ENCODE measurements around the gene TNS3. TPM values are rescaled to one million over a fixed set of nuclear protein-coding genes. Genes with fewer than 3 reads are reported as not detected.

The TNS3 gene
- total RNA-seq, 4 donors from 2014 or later: 70.9 to 112 (median 98.6) TPM

DNA sequence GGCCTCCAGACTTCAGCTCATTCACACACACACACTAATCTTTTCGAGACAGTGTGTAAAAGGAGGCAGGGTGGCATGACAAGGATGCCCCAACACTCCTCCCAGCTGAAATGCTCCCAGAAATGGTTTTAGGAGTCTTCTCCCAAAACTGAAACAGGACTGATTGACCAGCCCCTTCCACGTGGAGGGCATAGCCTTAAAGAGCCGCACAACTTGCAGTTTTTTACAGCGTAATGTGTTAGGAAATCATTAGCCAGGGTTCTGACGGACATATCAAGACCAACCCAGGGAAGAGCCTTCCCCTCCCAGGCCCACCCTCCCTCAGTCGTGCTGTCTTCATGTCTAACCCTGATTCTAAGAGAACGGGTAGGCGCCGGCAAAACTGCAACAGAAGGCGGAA, 224.6 kb downstream of the TNS3 start:
- TF ChIP-seq, protein P1, sequence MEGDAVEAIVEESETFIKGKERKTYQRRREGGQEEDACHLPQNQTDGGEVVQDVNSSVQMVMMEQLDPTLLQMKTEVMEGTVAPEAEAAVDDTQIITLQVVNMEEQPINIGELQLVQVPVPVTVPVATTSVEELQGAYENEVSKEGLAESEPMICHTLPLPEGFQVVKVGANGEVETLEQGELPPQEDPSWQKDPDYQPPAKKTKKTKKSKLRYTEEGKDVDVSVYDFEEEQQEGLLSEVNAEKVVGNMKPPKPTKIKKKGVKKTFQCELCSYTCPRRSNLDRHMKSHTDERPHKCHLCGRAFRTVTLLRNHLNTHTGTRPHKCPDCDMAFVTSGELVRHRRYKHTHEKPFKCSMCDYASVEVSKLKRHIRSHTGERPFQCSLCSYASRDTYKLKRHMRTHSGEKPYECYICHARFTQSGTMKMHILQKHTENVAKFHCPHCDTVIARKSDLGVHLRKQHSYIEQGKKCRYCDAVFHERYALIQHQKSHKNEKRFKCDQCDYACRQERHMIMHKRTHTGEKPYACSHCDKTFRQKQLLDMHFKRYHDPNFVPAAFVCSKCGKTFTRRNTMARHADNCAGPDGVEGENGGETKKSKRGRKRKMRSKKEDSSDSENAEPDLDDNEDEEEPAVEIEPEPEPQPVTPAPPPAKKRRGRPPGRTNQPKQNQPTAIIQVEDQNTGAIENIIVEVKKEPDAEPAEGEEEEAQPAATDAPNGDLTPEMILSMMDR (IDR thresholded peaks at IDR 0.05): no peak
- ATAC-seq (ENCODE audit: low FRiP score) (no peak), DNase-seq (ENCODE audit: low spot score) (no peak)

DNA sequence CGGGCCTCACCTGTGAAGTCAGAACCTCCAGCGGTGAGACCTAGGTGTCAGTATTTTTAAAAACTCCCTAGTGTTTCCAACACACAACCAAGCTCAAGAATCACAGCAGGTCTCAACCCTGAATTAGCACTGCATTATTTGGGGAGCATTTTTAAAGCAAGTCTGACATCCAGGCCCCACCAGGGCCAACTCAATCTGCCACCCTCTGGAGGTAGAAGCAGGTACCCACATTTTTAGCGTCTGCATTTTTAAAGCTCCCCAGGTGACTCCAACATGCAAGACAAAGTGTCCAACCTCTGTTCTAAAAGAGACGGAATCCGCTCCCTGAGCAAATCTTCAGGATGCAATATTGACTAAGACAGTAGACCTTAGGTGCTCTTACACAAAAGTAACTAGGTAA, 225.7 kb downstream of the TNS3 start:
- no peak for ATAC-seq (ENCODE audit: low FRiP score)
- DNase-seq (ENCODE audit: low spot score): no peak
- TF ChIP-seq, protein P1 (IDR thresholded peaks at IDR 0.05): no peak

DNA sequence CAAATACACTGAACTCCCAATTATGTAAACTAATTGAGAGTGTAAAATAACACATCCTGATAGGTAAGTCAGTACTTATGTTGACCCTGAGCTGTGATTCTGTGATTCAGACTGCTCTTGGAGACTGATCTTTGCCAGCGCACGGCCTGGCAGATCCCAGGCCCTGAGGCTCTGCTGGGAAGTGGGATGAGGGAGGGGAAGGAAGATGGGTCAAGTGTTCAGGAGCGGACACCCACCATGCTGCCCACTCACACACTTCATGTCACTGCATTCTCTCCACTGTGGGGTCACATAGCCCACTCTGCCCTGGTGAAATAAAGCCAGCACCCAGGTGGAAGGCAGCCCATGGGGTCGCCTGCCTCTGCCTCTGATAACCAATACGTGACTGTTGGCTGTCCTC, 226.2 kb downstream of the TNS3 start:
- ATAC-seq (ENCODE audit: low FRiP score) (no peak), DNase-seq (ENCODE audit: low spot score) (no peak)
- TF ChIP-seq, protein P1 (IDR thresholded peaks at IDR 0.05): no peak

DNA sequence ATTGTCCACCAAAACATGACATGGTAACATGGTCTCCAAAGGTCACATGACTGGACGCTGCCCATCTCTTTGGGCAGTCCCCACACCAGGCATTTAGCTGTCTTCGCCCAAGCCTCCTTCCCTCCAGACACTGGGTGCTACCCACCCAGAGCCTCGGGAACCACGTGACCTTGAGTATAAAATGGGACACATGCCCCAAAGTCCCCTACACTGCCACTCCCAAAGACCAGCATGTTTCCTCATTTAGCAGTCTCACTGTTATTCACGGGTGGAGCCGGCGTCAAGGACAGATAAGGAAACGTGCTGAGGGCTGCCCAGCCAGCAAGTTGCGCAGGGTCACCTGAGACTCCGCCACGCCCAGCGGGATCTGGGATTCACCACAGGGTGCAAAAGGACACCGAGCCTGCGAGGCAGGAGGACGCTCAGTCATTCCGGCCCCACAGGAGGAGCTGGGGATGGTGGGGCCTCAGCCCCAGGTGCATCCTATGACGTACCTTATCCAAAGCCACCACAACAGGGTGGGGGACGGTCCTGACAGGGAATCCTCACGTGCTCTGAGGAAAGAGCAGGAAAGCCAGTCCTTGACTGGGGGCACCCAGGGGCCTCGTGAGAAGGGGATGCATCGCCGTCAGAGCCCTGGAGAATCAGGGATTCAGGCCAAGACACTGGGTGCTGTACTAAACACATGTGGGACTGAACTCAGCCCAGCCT, 226.9 kb downstream of the TNS3 start:
- DNase-seq (ENCODE audit: low spot score) (no peak), ATAC-seq (ENCODE audit: low FRiP score) (no peak)
- TF ChIP-seq, protein P1 (IDR thresholded peaks at IDR 0.05): no peak

DNA sequence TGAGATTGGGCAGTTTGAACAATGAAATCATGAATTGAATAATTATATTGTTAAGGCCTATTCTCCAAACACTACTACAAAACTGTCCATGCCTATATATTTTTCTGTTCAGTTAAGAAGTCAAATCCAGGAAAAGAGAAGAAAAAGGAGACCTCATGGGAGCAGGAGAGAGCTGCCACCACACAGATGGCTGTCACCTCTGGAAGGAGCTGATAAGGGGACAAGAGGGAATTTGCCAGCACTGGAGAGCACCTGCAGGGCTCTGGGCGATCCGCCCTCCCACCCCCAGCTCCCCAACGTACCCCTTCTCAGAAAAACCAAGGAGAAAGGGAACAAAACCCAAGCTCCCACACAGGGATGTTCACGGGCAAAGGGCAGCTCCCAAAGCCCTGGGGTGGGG, 227.8 kb downstream of the TNS3 start:
- ATAC-seq (ENCODE audit: low FRiP score) (no peak), DNase-seq (ENCODE audit: low spot score) (no peak)
- TF ChIP-seq, protein P1 (IDR thresholded peaks at IDR 0.05): no peak

DNA sequence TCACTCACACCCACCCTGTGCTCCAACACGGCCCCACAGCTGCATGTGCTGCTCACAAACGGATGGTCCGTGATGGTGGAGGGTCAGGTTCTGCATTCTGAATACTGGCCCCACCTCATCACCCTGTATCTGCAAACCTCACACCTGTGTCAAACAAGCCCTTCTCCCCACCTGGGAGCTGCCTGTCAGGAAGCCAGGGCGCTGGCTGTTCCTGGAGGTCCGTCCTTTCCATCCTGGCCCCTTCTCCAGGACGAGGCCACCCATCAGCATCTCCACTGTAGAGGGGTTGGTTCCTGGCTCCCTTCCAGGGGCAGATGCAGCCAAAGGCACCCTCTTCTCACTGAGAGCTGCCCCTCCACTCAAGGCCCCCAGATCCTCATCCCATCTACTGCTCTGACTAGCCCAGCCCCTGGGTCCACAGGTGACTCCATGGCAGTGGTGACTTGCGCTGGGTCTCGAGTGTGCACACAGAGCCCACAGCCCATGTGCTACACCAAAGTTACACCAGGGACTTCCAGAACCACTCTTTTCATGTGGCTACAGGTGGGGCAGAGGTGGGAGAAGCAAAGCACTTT, 229.4 kb downstream of the TNS3 start:
- DNase-seq (ENCODE audit: low spot score) (no peak), ATAC-seq (ENCODE audit: low FRiP score) (no peak)
- TF ChIP-seq, protein P1 (IDR thresholded peaks at IDR 0.05): no peak

All from omental fat pad (tissue), 4 donors.